Adrenal gland (tissue), 12 donors: ENCODE measurements around the gene PRMT5. TPM values are rescaled to one million over a fixed set of nuclear protein-coding genes. Genes with fewer than 3 reads are reported as not detected.

Experiments used
- DNase-seq, 7 donors: peaks; one replicate each; pipeline ENCODE4 v3.0.0-alpha.2; 2019 to 2020
- H3K27ac ChIP-seq, 5 donors: fragments of 200-600 bp; sonication (generic) in 4 of 5; 1 replicate in 3 of 5; 2 replicates in 2 of 5; pipeline versions ENCODE4 v1.5.1 to v1.8.0; 2016 to 2020; ENCODE audit warnings: mild to moderate bottlenecking in 1 of 5
- H3K27me3 ChIP-seq: fragments of 200-600 bp; 2 replicates; pipeline ENCODE4 v1.8.0; 2021
- H3K36me3 ChIP-seq, 2 donors: fragments of 200-600 bp; replicated peaks in 1 of 2; 1 replicate in 1 of 2; 2 replicates in 1 of 2; pipeline versions ENCODE4 v1.5.1 to v1.8.0; 2018 to 2022
- H3K4me1 ChIP-seq, 2 donors: fragments of 200-600 bp; replicated peaks in 1 of 2; 1 replicate in 1 of 2; 2 replicates in 1 of 2; pipeline versions ENCODE4 v1.5.1 to v1.8.0; 2018 to 2021
- H3K4me3 ChIP-seq, 4 donors: fragments of 200-600 bp; sonication (generic) in 3 of 4; one replicate each; pipeline ENCODE4 v1.5.1; 2016 to 2018
- H3K9me3 ChIP-seq, 3 donors: fragments of 200-600 bp; sonication (generic) in 1 of 3; replicated peaks in 1 of 3; 1 replicate in 2 of 3; 2 replicates in 1 of 3; pipeline versions ENCODE4 v1.5.1 to v1.8.0; 2016 to 2021
- POLR2A ChIP-seq, 2 donors: fragments of 450-650 bp; IDR thresholded peaks; one replicate each; pipeline ENCODE4 v1.6.1; 2017; ENCODE audit warnings: antibody characterized with exemption in 2 of 2, mild to moderate bottlenecking in 2 of 2, moderate library complexity in 1 of 2
- WGBS, 4 donors: extraction: QIAGEN DNeasy Blood & Tissue Kit in 2 of 4; methylation state at CpG; one replicate each; pipeline versions ENCODE4 v1.1.5 to v1.1.7; 2013 to 2017; 5-methylcytosine and 5-hydroxymethylcytosine counted together
- intact Hi-C, 2 donors: fragments of 100-400 bp; cut with DNase I; formaldehyde crosslinking; loops; one replicate each; pipeline versions ENCODE4 v1.14.1 to v1.15.0; 2022 to 2023
- polyA plus RNA-seq, 3 donors: library from polyadenylated mRNA; stranded (reverse); fragments of 200-250 nt in 2 of 3; fragments of 350-450 nt in 1 of 3; fragmentation: Illumina TruSeq in 1 of 3; extraction: RNeasy Lipid Tissue Mini Kit (QIAGEN cat#74804) in 1 of 3; gene quantifications; one replicate each; pipeline ENCODE4 v1.2.3, GENCODE V29; 2013 to 2014
- total RNA-seq, 9 donors: library from RNA; depleted of rRNA in 4 of 9; stranded (reverse); fragments of >200 nt in 4 of 9; fragments of 120-200 nt in 1 of 9; fragmentation: NEBNext Ultra II Directional in 1 of 9; extraction: Animal tissue kit (Norgen Biotek cat#: 25700) in 1 of 9; gene quantifications; one replicate each; pipeline versions ENCODE4 v1.1.0 to v1.2.4, GENCODE V29; 2013 to 2023
- TF ChIP-seq, protein P1 (sequence below), 6 experiments: fragments of 450-650 bp in 4 of 6; fragments of 200-600 bp in 2 of 6; sonication (generic) in 1 of 6; IDR thresholded peaks; 1 replicate in 5 of 6; 2 replicates in 1 of 6; pipeline versions ENCODE4 v1.5.1 to v1.8.0; 2016 to 2021; ENCODE audit warnings: antibody characterized with exemption in 6 of 6, mild to moderate bottlenecking in 2 of 6, moderate library complexity in 1 of 6
- donor health status: healthy with polysubstance abuse.
- donor health status: Bipolar disorder and iron deficiency.
- donor health status: DM: yes; HTN: yes; CAD: no.
- donor health status: DM: no; HTN: no; CAD: no.
- donor health status: DM: no; HTN: no; CAD: no.
- donor health status: DM: yes; HTN: yes; CAD: no.

PRMT5 gene
- total and polyA plus RNA-seq, 12 donors, result 20.9 to 134 (median 62.8) TPM

DNA sequence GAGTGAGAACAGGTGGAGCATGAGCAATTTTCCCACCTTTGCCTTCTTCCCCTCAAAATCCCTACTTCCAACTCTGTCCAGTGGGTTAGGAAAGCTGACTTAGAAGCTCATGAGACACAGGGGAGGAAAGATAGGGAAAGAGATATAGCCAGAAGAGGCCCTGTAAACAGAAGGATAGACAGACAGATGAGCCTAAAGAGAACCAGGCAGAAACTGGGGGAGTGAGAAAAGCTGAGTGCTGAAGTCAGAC is 48.2 kb upstream of the PRMT5 start:
- intact Hi-C loops, result no loop called here
- DNase-seq, result no peak
- H3K9me3 ChIP-seq, result no peaks in the 10 kb centered on the region
- peak overlapping the region in 1 of 5 donors; percentile 85 for H3K27ac ChIP-seq
- H3K4me1 ChIP-seq, result peaks cover 13 to 14% of the 10 kb centered on the region in 2 donors
- H3K4me3 ChIP-seq, result no peak overlapping the region
- TF ChIP-seq POLR2A (IDR thresholded peaks at IDR 0.05), result no peak
- TF ChIP-seq, protein P1, sequence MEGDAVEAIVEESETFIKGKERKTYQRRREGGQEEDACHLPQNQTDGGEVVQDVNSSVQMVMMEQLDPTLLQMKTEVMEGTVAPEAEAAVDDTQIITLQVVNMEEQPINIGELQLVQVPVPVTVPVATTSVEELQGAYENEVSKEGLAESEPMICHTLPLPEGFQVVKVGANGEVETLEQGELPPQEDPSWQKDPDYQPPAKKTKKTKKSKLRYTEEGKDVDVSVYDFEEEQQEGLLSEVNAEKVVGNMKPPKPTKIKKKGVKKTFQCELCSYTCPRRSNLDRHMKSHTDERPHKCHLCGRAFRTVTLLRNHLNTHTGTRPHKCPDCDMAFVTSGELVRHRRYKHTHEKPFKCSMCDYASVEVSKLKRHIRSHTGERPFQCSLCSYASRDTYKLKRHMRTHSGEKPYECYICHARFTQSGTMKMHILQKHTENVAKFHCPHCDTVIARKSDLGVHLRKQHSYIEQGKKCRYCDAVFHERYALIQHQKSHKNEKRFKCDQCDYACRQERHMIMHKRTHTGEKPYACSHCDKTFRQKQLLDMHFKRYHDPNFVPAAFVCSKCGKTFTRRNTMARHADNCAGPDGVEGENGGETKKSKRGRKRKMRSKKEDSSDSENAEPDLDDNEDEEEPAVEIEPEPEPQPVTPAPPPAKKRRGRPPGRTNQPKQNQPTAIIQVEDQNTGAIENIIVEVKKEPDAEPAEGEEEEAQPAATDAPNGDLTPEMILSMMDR (IDR thresholded peaks at IDR 0.05), result no peak
- H3K36me3 ChIP-seq, result no peaks in the 10 kb centered on the region
- no peaks in the 10 kb centered on the region for H3K27me3 ChIP-seq

DNA sequence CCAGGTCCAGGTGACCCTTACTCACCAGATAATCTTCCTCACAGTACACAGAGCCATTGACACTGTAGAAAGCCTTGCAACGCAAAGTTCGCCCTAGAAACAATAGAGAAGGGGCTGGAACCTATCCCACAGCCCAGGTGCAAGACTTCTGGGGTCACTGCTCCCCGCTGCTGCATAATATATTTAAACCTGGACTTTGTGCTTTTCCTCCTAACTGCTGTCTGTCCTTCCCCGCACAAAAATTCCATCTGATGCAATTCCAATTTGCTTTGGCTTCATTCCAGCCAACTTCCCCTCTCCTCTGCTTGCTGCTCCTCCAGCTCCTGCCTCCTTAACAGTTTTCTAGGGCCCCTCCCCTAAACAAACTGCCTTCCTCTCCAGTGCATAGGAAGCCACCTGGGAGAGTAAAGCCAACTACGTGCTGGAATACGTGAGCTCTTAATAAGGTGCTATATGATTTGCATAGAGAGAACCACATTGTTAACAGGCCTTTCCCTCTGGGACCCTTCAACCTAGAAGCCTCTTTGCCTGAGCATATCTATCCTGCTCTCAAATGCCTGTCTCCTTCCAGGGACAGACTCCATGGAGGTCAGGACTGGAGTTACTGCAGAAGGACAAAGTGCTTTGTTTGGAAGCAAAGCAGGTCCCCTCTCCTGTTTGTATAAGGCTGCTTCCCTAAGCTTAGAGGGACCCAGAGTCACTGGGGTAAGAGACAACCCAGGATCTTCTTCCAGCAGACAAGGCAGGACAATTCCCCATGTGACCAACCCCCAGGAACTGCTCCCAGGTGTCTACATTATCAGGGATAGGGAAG is 47.7 kb upstream of the PRMT5 start:
- 60 to 63% (median 61%) methylated on average over 6 of the region's 6 CpGs for WGBS, 4 donors
- H3K36me3 ChIP-seq, result no peaks in the 10 kb centered on the region
- peak in 1 of 7 donors; percentile 46 for DNase-seq
- H3K9me3 ChIP-seq, result no peaks in the 10 kb centered on the region
- peak overlapping the region in 1 of 5 donors; percentile 85 for H3K27ac ChIP-seq
- no peak overlapping the region for H3K4me3 ChIP-seq
- TF ChIP-seq, protein P1 (IDR thresholded peaks at IDR 0.05), result no peak
- TF ChIP-seq POLR2A (IDR thresholded peaks at IDR 0.05), result no peak
- peaks cover 9 to 10% of the 10 kb centered on the region in 2 donors for H3K4me1 ChIP-seq
- H3K27me3 ChIP-seq, result no peaks in the 10 kb centered on the region
- intact Hi-C loops, result no loop called here

DNA sequence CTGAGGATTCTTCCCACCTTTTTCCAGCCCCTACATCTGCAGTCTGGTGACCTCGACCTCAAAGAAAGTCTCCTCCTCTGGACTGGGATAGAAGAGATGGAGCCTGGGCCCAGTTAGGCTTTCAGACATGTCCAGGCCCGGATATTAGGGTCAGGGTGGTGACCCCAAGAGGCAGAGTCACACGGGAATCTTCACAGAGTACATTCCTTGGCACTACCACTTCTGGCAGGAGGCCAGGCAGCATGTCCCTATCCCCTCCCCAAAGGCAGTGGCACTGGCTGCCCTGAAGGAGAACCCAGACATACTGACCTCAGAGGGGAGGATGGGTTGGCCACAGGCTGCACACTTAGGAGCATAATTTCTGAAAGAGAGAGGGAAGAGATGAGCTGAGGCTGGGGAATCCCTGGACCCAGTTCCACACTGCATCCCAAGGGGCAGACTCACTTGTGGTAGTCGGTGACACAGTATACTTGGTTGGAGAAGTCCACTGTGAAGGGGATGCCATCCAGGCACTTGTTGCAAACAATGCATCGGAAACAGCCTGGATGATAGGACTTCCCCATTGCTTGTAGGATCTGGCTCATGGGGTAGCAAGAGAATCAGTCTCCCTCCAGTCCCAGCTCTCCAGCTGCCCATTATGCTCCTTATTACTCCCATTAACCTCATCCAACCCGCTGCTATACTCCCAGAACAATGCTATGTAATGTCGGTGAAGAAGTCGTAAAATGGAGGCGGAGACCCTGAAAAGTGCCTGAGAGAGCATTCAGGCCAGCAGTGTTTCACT is 45.5 kb upstream of the PRMT5 start:
- TF ChIP-seq, protein P1 (IDR thresholded peaks at IDR 0.05), result no peak
- no peak for TF ChIP-seq POLR2A (IDR thresholded peaks at IDR 0.05)
- Histone ChIP-seq H3K27ac (peak overlapping the region in 1 of 5 donors; percentile 59), H3K4me1 (peaks cover 4% of the 10 kb centered on the region in 2 donors), H3K9me3 (no peaks in the 10 kb centered on the region), H3K27me3 (no peaks in the 10 kb centered on the region), H3K4me3 (no peak overlapping the region), H3K36me3 (no peaks in the 10 kb centered on the region)
- intact Hi-C loops, result no loop called here
- DNase-seq, result peak in 4 of 7 donors; percentile 18 to 64 (median 49)
- WGBS, 4 donors, result 63 to 71% (median 71%) methylated on average over 9 of the region's 9 CpGs

DNA sequence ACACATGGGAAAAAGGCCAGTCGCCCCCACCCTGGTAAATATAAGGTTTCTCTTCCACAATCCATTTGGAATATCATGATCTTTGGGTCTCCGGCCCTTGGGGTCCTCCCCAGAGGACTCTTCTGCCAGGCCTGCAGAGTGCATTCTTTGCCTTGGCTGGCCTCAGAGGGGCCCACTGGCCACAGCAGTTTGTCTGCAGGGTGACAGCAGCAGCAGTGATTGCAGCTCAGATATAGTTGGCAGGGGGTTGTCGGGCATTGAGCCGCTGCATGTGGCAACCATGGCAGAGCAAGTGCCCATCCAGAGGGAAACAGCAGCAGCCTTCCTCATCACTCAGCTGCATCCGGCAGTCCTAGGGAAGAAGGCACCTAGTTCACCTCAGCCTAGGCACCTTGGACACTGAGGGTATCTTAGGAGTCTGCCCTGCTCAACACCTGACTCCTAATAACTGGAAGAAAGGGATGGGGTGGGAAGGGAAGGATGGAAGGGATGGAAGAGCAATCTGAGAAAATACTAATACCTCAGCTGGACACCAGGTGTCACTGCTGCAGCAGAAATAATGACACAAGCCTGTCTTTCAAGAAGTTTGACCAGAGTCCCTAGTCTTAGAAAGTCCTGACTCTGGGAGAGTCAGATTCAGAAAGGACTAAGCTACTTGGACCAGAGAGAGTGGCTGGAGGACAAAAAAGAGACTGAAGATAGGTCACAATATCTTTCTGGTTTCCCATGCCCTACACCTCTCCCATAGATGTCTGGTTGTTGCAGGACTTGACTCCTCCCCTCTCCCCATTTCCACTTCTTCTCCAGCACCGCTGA is 44.2 kb upstream of the PRMT5 start:
- H3K27me3 ChIP-seq, result no peaks in the 10 kb centered on the region
- 60 to 67% (median 64%) methylated on average over 4 to 6 of the region's 6 CpGs for WGBS, 4 donors
- no peaks in the 10 kb centered on the region for H3K36me3 ChIP-seq
- no peak overlapping the region for H3K4me3 ChIP-seq
- intact Hi-C loops, result no loop called here
- no peaks in the 10 kb centered on the region for H3K9me3 ChIP-seq
- TF ChIP-seq, protein P1 (IDR thresholded peaks at IDR 0.05), result peak; percentile 49 to 88 (median 76)
- no peak for TF ChIP-seq POLR2A (IDR thresholded peaks at IDR 0.05)
- DNase-seq, result peak in 6 of 7 donors; percentile 44 to 73 (median 58)
- peaks cover 4% of the 10 kb centered on the region in 2 donors for H3K4me1 ChIP-seq
- peak overlapping the region in 1 of 5 donors; percentile 59 for H3K27ac ChIP-seq
